Fibroblast of skin of scalp (primary cell): ENCODE results near the gene CRIM1. TPM values are rescaled to one million over a fixed set of nuclear protein-coding genes. Genes with fewer than 3 reads are reported as not detected.
"Not testable (repeated sequence)": the region's sequence is repeated elsewhere in the genome, so short reads cannot be mapped to it uniquely, and the experiment has no call there.

Experiments used
- DNase-seq: peaks from one replicate; pipeline ENCODE4 v3.0.0-alpha.2; 2013
- polyA plus RNA-seq, 2 experiments: library from polyadenylated mRNA; unstranded; fragments of 120-200 nt; gene quantifications; one replicate each; pipeline ENCODE4 v1.2.1, GENCODE V29; 2013; ENCODE audit not compliant: insufficient read length in 2 of 2

Gene CRIM1
- polyA plus RNA-seq (2013, experiment 1 of 2; ENCODE audit: insufficient read length) = 294 TPM
- 295 TPM for polyA plus RNA-seq (2013, experiment 2 of 2; ENCODE audit: insufficient read length)

- peak; percentile 95 for DNase-seq
Measured at GRCh38 chr2:36355151-36355889, at the start of gene CRIM1. TSS of gene CRIM1 (plus strand) at chr2:36355778. CDS start at chr2:36356293, 515 bp downstream.

GRCh38 chr2:36307441-36307840 lies 48.1 kb upstream of the CRIM1 start:
- DNase-seq = no peak

- not testable (repeated sequence) for DNase-seq
Measured at GRCh38 chr2:36310444-36310843, 45.1 kb upstream of the CRIM1 start.

- DNase-seq = no peak
Measured at GRCh38 chr2:36318547-36318946, 37.0 kb upstream of the CRIM1 start.

- DNase-seq = peak; percentile 70
Measured at GRCh38 chr2:36322108-36322507, 33.5 kb upstream of the CRIM1 start.

GRCh38 chr2:36326286-36326685 lies 29.3 kb upstream of the CRIM1 start:
- no peak for DNase-seq

- peak; percentile 40 for DNase-seq
Measured at GRCh38 chr2:36329251-36329650, 26.3 kb upstream of the CRIM1 start.

- DNase-seq = peak; percentile 80
Measured at GRCh38 chr2:36329746-36330472, 25.7 kb upstream of the CRIM1 start.

- DNase-seq = no peak
Measured at GRCh38 chr2:36330473-36331395, 24.8 kb upstream of the CRIM1 start.

GRCh38 chr2:36333350-36334012 lies 22.1 kb upstream of the CRIM1 start:
- DNase-seq = no peak

GRCh38 chr2:36335597-36335996 lies 20.0 kb upstream of the CRIM1 start:
- no peak for DNase-seq

- DNase-seq = no peak
Measured at GRCh38 chr2:36336321-36336720, 19.3 kb upstream of the CRIM1 start.

GRCh38 chr2:36337354-36337753 lies 18.2 kb upstream of the CRIM1 start:
- DNase-seq = no peak

- no peak for DNase-seq
Measured at GRCh38 chr2:36338124-36338826, 17.3 kb upstream of the CRIM1 start.

- peak; percentile 75 for DNase-seq
Measured at GRCh38 chr2:36338827-36339145, 16.8 kb upstream of the CRIM1 start.

- peak; percentile 77 for DNase-seq
Measured at GRCh38 chr2:36339607-36340218, 15.9 kb upstream of the CRIM1 start.

- no peak for DNase-seq
Measured at GRCh38 chr2:36343606-36344005, 12.0 kb upstream of the CRIM1 start.

- no peak for DNase-seq
Measured at GRCh38 chr2:36348721-36349120, 6.9 kb upstream of the CRIM1 start.

GRCh38 chr2:36351291-36351690 lies 4.3 kb upstream of the CRIM1 start:
- no peak for DNase-seq

GRCh38 chr2:36351736-36352349 lies 3.7 kb upstream of the CRIM1 start:
- peak; percentile 63 for DNase-seq

- DNase-seq = peak; percentile 57
Measured at GRCh38 chr2:36352701-36353100, 2.9 kb upstream of the CRIM1 start.
